Embryonic facial prominence (tissue), 1 donor: ENCODE measurements around the gene SMOC2.

Experiments used
- DNase-seq: peaks from one replicate; pipeline ENCODE4 v3.0.0-alpha.2; 2016; ENCODE audit errors: extremely low spot score

SMOC2 gene

DNA sequence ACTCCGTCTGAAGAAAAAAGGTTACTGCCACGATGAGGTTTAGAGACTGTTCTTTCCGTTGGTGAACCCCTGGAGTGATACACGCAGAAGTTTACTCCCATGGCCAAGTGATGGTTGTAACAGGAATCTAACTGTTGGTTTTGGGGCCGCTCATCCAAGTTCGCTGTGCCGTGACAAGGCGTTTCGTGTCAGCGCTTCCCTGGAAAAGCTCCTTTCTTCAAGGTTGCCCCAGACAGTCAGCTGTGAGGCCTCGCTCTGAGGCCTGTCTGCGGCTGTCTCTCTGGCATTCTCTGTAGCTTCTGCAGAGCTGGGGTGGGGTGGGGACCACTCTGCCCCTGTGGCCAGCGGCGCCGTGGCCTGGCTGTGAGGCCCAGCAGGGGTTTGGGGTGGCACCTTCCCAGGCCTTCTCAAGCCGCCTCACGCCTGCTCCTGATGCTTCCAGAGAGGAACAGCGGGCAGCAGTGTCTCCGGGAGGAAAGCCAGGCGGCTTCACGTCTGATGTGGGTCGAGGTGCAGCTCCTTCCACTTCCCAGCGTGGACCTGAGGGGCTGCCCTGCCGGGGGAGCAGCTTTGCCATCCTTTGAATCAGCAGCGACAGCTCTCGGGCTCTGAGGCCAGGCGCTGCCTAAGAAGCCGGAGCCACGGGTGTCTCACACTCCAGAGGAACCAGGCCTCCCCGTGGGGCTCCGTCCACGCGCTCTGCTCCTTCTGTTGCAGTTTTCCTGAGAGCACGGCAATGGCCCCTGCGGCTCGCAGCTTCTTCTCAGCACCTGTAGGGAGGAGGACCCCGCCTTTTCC lies 76.2 kb downstream of the SMOC2 start:
- no peak for DNase-seq

DNA sequence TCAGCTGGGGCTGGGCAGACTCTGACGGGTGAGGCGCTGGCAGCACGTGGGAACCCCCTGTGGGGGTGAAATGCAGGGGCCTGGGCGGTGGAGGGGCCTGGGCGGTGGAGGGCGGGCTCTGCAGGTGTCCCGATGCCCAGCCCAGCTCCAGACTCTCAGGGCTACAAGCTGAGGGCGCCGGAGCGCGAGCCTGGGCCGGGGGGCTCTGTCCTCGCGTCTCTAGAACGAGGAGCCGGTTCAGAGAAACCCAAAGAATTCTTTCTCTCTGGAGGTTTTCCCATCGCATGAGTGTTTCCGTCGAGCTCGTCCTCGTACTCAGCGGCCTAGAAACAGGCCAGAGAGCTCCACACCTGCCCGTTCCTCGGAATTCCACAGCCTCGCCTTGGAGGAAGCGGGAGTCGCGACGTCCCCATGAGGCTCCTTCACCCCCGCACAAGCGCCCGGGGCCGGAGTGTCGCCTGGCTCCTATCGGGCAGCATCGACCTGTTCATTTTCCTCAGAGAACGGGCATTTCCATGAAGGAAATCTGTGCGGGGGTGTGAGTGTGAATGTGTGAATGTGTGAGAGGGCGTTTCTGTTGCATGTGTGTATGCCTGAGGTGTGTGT lies 76.9 kb downstream of the SMOC2 start:
- no peak for DNase-seq

DNA sequence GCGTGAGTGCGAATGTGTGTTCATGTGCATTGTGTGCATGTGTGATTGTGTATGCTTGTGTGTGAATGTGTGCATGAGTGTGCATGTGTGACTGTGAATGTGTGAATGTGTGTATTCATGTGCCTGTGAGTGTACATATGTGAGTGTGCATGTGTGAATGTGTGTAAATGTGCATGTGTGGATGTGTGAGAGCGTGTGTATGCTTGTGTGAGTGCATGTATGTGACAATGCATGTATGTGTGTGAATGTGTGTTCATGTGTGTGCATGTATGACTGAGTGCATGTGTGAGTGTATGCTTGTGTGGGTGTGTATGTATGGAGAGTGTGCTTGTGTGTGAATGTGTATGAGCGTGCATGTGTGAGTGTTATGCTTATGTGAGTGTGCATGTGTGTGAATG lies 77.4 kb downstream of the SMOC2 start:
- DNase-seq = no peak

DNA sequence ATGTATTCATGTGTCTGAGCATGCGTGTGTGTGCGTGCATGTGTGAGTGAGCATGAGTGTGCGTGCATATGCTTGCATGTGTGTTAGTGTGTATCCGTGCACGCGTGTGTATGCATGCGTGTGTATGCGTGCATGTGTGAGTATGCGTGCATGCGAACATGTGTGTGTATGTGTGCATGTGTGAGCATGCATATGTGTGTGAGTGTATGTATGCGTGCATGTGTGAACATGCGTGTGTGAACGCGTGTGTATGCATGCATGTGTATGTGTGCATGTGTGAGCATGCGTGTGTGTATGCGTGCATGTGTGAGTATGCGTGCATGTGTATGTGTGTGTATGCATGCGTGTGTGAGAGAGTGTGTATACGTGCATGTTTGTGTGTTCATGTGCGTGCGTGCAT lies 77.9 kb downstream of the SMOC2 start:
- DNase-seq = no peak

DNA sequence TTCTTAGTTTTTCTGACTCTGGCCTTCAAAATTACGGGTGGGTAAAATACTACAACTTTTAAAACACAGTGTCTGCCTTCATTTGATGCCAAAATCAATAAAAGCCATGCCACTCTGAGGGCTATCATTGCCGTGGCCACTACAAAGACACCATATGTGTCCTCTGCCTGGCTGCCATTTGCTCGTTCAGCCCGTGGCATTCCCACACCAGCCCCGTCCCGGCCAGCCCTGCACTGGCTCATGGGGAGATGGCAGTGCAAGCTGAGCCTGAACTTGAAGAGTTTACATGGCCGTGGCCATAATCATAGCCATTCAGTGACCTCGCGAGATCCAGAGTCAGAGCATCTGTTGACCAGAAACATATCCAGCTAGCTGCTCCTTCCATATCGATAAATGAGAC lies 79.2 kb downstream of the SMOC2 start:
- DNase-seq = no peak

DNA sequence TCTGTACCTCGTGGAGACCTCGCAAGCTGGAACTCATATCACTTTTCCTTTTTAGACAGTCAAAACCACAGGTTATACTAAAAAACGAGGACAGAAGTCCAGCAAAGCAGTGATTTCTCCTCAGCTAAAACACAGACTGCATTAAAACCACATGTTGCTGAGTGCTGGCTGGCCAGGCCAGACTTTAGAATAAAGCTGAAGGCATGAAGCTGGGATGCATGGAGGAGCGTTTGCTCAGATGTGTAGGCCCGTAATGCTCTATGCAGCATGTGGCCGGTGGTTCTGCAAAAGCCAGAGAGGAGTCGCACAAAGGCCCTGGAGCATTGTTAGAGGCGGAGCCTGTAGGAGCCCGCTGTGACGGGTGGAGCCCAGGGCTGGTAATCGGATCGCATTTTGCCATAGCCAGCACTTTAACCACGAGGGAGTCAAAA lies 83.6 kb downstream of the SMOC2 start:
- no peak for DNase-seq

DNA sequence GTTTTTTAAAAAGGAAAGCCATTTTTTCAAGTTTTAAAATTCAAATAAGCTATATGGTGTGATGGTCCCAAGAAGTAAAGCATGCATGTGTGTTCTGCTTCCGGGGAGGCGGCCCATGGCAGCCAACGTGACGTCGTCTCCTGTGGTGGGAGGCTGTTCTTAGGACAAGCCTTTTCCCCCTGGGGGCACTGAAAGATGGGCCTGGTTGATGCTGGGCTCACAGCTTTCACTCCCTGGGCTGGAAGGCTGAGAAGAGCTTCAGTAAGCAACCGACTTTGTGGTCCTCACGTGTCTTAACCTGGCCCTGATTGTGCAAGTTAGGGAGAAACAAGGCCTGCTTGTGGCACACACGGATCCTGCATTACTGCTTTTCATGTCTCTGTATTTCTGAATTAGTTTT lies 84.1 kb downstream of the SMOC2 start:
- no peak for DNase-seq

DNA sequence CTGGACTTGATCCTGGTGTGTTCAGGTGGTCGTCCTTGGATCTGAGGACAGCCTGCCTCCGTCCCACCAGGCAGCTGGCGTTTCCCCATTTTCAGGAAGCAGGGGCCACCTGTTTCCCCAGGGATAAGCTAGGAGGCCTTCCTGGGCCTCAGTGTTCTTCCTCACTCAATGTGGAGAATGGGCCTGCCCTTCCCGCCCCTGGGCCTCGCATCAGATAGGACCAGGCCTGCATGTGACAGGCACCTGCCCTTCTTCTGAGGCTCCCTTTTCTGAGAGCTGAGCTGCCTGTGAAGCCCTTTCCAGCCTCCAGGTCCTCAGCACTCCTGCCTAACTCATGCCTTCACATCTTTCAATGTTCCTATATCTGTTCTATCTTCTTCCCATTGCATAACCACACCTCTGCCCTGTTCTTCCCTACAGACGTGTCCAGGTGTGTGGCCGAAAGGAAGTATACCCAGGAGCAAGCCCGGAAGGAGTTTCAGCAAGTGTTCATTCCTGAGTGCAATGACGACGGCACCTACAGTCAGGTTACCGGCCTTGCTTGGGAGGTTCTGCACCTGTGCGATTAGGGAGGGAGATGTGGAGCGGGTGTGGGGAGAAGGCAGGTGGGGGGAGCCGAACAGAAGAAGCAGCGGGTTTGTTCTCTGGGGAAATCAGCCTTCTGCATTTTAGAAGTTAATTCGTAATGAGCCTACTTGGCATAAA lies 85.1 kb downstream of the SMOC2 start:
- DNase-seq = no peak

DNA sequence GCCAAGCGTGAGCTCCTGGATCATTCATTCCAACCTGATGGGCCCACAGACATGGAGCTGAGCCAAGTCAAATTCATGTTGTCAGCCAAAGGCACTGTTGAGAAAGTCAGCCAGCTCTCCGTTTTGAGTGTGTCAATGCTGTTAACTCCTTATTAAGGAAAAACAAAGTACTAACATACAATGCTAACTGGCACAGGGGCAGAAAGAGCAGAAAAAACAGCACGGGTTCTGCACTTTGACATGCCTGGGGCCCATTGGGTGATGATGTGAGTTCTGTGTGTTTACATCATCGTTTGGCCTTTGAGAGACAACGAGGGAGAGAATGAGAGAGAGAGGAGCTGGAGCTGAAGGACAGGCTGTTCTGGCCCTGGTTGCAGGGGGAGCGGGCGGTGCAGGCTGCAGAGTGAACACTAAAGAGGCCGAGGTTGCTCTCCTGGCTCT lies 85.9 kb downstream of the SMOC2 start:
- DNase-seq = no peak

DNA sequence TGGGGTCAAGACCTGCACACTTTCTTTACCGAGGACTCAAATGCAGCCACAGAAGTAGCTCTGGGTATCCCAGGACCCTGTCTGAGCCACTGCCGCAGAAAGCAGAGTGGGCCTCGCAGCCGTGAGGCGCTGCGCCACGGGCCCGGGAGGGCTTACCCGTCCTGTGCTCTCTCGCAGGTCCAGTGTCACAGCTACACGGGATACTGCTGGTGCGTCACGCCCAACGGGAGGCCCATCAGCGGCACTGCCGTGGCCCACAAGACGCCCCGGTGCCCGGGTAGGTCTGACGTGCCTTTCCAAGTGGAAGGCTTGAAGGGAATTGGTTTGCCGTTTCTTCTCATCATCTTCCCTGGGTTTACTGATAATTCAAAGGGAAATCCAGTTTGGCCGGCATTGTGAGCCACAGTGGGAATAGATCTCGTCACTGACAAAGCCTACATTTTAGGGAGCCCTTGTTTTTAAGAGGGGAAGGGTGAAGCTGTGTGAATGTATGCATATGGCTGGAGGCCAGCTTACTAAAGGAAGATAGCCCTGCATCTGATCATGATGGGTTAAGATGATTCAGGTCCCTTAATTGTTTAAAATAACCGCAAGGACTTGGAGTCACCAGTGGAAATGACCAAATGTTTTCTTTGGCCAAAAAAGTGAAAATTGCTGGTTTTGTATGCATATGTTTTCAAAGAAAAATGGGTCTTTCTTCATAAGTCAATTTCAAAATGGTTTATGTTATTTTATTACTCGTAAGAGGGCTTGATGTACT lies 86.6 kb downstream of the SMOC2 start:
- no peak for DNase-seq

DNA sequence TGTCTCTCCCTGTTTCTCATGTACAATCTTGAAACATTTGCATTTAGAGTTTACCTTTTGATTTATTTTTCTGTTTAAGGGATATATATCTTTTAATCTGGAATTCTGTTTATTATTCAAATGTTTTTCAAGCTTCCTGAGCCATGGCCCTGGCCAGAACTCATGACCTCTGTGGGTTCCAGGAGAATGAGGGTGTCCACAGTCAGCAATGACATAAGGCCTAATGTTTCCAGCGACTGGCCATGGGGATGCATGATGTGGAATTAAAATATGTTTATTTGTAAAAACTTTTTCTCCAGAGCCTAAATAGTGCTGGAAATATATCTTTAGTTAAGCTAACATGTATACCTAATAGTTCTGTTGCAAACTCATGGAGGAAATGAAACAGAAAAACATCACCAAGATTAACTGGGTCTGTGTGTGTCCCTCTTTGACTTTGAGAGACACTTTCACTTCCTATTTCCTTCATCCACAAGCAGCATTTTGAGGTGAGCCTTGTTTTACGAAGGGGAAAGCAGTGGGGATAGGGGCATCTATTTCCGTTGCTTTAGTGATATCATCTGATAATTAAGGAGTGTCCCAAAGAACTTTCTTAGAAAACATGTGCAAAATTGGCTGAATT lies 87.6 kb downstream of the SMOC2 start:
- no peak for DNase-seq

DNA sequence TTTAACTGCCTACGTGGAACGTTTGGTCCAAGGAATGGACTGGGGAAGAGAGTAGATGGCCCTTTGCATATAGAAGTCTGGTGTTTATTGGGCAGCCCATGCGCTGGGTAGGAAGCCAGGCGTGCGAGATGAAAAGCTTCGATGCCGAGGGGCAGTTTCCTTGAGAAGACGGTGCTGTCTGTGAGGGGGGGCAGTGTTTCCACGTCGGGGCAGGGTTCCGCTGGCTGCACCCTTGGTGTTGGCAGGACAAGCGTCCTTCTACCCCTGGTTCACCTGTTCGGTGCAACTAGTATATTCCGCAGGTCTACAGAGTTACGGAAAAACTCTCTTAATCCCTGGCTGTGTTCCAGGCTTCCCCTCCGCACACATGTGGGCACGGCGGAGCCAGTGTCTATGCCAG lies 88.2 kb downstream of the SMOC2 start:
- DNase-seq = no peak

DNA sequence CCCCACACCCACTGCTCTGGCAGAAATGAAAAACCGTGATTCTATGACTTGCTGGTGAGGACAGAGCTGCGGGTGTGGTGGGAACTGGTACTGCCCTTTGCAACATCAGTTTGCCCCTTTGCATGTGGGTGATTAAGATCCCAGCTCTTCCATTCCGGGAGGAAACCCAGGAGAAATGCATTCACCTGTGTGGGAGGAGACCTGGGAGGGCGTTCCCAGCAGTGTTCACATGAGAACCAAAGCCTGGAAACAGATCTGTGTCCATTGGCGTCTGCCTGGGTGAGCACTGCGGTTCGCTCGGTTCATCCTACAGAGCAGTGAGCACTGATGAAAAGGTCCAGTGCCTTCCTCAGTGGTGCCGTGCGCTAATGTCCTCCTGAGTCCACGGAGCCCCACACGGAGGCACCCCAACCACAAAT lies 89.7 kb downstream of the SMOC2 start:
- no peak for DNase-seq

DNA sequence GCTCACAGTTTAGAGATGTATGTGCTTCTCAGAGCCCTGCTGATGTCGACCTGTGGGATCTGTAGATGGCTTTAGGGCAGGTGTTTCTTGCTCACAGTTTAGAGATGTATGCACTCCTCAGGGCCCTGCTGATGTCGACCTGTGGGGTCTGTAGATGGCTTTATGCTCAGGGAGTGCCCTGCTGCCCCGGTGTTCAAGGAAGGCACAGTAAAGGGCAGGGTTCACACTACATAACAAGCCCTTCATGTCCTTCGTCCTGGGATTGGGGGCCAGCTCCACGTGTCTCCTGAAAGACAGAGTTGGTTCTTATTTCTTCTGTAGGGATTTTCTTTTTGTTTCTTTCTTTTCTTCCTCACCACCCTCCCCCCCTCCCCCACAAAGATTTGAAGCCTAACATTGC lies 91.1 kb downstream of the SMOC2 start:
- DNase-seq = no peak

DNA sequence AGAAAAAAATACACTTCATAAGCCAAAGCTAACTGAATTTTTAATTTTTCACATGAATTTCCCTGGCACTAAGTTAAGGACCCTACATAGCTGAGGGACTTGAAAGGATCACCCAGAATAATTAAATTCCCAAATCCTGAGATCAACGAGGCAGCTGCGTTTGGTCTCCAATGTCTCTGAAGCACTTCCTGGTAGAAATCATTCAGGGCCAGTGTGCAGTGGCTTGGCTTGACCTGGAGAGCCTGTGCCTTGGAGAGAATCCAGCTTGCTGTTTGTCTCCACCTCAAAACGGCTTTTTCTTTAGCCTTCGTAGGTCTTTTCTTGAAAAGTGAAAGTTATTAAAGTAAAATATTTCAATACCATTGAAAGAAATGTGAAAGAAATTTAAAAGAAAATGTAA lies 92.4 kb downstream of the SMOC2 start:
- DNase-seq = no peak

DNA sequence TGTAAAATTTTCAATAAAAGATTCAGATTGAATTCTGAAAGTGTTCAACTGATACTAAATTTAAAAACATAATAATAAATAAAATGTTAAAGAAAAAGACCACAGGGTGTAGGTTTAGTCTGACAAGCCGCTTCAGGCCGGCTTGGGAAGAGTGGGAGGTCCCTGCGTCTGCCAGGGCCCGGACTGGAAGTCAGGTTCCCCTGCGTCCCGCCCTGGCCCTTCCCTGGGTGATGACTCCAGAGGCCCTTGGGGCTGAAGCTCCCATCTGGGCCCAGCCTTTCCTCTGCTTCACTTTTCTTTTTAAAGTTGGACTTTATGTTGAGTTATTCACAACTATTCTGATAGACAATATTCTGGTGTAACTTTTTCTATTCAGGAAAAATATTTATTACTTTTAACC lies 93.3 kb downstream of the SMOC2 start:
- DNase-seq = no peak

DNA sequence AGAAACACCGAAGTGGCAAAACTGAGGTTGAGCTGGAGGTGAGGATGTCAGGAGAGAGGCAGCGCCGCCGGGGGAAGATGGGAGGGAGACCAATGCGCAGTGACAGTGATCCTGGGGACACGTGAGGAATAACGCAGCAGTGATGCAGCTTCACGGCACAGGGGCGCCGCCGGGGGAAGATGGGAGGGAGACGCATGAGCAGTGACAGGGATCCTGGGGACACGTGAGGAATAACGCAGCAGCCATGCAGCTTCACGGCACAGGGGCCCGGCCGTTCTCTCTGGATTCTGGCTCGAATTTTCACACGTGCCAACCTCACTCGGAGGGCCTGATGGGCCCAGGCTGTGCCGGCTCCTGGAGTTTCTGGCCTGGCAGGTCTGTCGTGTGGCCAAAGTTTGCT lies 94.7 kb downstream of the SMOC2 start:
- no peak for DNase-seq

DNA sequence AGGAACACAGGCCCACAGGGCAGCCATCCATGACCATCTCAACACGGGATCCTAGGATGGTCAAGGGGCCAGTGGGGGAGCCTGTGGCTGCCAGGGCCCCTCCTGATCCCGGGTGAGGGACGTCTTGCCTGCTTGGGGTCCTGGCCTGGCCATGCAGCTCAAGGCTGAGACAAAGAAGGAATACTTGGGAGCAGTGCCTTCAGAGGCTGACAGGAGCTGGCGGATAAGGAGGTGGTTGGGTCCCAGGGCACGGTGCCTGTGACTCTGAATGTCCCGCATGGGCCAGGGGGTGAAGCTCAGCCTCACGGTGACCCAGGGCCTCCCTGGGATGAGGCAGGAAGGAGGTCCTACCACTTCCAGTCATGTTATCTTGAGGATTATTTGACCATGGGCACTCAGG lies 95.2 kb downstream of the SMOC2 start:
- DNase-seq = no peak

DNA sequence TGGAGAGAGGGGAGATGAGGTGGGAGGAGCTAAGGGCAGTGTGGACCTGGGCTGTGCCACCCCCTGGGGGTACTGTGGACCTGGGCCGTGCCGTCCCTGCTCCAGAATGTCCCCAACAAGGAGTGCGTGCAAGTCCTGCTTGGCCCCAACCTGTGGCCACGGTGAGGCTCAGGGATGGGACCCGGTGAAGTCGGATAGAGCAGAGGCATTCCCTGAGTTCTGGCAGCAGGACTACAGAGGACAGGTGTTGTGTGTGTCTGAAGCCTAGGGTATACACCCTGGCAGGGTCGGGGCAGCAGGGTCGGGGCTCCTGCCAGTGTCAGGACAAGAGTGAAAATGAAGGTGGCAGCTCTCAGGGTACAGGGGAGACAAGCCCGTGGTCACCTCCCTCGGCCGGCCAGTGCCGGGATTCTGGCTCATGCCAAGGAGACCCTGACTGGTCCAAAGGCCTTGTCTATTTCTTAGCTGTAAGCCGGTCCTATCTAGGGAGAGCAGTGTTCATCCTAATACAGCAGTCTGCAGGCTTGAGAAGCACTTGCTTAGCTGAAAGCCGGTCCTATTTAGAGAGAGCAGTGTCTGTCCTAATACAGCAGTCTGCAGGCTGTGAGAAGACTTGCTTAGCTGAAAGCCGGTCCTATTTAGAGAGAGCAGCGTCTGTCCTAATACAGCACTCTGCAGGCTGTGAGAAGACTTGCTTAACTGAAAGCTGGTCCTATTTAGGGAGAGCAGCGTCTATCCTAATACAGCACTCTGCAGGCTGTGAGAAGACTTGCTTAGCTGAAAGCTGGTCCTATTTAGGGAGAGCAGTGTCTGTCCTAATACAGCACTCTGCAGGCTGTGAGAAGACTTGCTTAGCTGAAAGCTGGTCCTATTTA lies 95.9 kb downstream of the SMOC2 start:
- DNase-seq = no peak

DNA sequence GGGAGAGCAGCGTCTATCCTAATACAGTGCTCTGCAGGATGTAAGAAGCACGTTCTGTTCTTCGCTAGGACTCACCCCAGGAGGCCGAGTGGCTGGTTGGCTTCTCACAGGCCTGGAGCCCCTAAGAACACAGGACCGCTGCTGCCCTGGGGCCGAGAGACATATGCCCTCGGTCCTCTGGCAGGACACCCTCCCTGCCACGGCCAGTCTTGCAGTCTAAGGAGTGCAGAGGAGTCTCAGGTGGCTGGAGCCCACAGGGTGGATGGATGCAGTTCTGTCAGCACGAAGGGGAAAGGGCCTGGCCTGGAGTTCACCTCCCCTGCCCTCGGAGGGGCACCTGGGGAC lies 96.5 kb downstream of the SMOC2 start:
- DNase-seq = no peak
